Body of pancreas (tissue), 4 donors: ENCODE results near the gene ELOVL6. TPM values are rescaled to one million over a fixed set of nuclear protein-coding genes. Genes with fewer than 3 reads are reported as not detected.
"Not testable (repeated sequence)": the region's sequence is repeated elsewhere in the genome, so short reads cannot be mapped to it uniquely, and the experiment has no call there.

Source experiments
- ATAC-seq: fragments of 150-250 bp; one replicate; pipeline ENCODE4 v1.9.1; 2016
- DNase-seq, 4 donors: peaks; one replicate each; pipeline ENCODE4 v3.0.0-alpha.2; 2019
- H3K27ac ChIP-seq, 4 donors: fragments of 200-600 bp; sonication (generic); 1 replicate in 3 of 4; 2 replicates in 1 of 4; pipeline versions ENCODE4 v1.5.1 to v1.6.1; 2016 to 2019; ENCODE audit warnings: mild to moderate bottlenecking in 1 of 4, mixed read lengths in 1 of 4, moderate library complexity in 1 of 4
- H3K27me3 ChIP-seq, 2 donors: fragments of 200-600 bp; sonication (generic); one replicate each; pipeline ENCODE4 v1.6.0; 2016; ENCODE audit warnings: mild to moderate bottlenecking in 1 of 2
- H3K36me3 ChIP-seq, 2 donors: fragments of 200-600 bp; sonication (generic); replicated peaks in 1 of 2; 2 replicates each; pipeline ENCODE4 v1.5.1; 2016; ENCODE audit warnings: low read depth in 2 of 2; ENCODE audit not compliant: insufficient read depth in 1 of 2
- H3K4me1 ChIP-seq: fragments of 200-600 bp; sonication (generic); one replicate; pipeline ENCODE4 v1.6.0; 2016
- H3K4me3 ChIP-seq, 2 donors: fragments of 200-600 bp; sonication (generic); 1 replicate in 1 of 2; 2 replicates in 1 of 2; pipeline ENCODE4 v1.5.1; 2016 to 2019
- H3K9me3 ChIP-seq, 3 donors: fragments of 200-600 bp; sonication (generic); 1 replicate in 2 of 3; 2 replicates in 1 of 3; pipeline ENCODE4 v1.5.1; 2016
- CTCF ChIP-seq, 7 experiments: fragments of 450-650 bp in 4 of 7; fragments of 200-600 bp in 3 of 7; sonication (generic) in 3 of 7; IDR thresholded peaks; one replicate each; pipeline ENCODE4 v1.5.1; 2016 to 2019; ENCODE audit warnings: antibody characterized with exemption in 7 of 7
- POLR2A ChIP-seq, 3 donors: fragments of 450-650 bp; IDR thresholded peaks; one replicate each; pipeline ENCODE4 v1.6.1; 2016; ENCODE audit warnings: antibody characterized with exemption in 3 of 3, mild to moderate bottlenecking in 2 of 3
- WGBS, 2 donors: methylation state at CpG; one replicate each; pipeline ENCODE4 v1.1.5; 2017; 5-methylcytosine and 5-hydroxymethylcytosine counted together
- intact Hi-C: fragments of 100-400 bp; cut with DNase I; formaldehyde crosslinking; loops from one replicate; pipeline ENCODE4 v1.15.1; 2023
- total RNA-seq, 2 donors: library from RNA; depleted of rRNA; stranded (reverse); fragments of >200 nt; gene quantifications; one replicate each; pipeline ENCODE4 v1.1.0, GENCODE V29; 2016

ELOVL6 gene
- total RNA-seq, 2 donors from 2014 or later, result 0.78 to 0.99 TPM

- H3K36me3 ChIP-seq, result no peaks in the 10 kb centered on the region
- H3K4me1 ChIP-seq, result no peaks in the 10 kb centered on the region
- 100% methylated on average over 3 of the region's 3 CpGs for WGBS, 2 donors
- DNase-seq (no peak), ATAC-seq (no peak)
- H3K4me3 ChIP-seq, result no peak overlapping the region
- no peaks in the 10 kb centered on the region for H3K9me3 ChIP-seq
- H3K27ac ChIP-seq, result no peak overlapping the region
- TF ChIP-seq CTCF (IDR thresholded peaks at IDR 0.05), result no peak
- no peak for TF ChIP-seq POLR2A (IDR thresholded peaks at IDR 0.05)
- intact Hi-C loops, result no loop called here
- no peaks in the 10 kb centered on the region for H3K27me3 ChIP-seq
Observed at GRCh38 chr4:110157580-110157979, 40.8 kb downstream of the ELOVL6 start.

GRCh38 chr4:110157166-110157565 lies 41.2 kb downstream of the ELOVL6 start:
- 68 to 92% methylated on average over 5 of the region's 5 CpGs for whole genome bisulfite sequencing, 2 donors
- ATAC-seq, intact Hi-C loops, H3K9me3 ChIP-seq, H3K27me3 ChIP-seq, H3K36me3 ChIP-seq, H3K4me1 ChIP-seq, H3K27ac ChIP-seq, DNase-seq, H3K4me3 ChIP-seq: not testable (repeated sequence)

- Histone ChIP-seq H3K4me1 (no peaks in the 10 kb centered on the region), H3K4me3 (no peak overlapping the region), H3K27ac (no peak overlapping the region), H3K36me3 (no peaks in the 10 kb centered on the region), H3K27me3 (no peaks in the 10 kb centered on the region), H3K9me3 (no peaks in the 10 kb centered on the region)
- TF ChIP-seq CTCF (IDR thresholded peaks at IDR 0.05) (no peak), POLR2A (IDR thresholded peaks at IDR 0.05) (no peak)
- DNase-seq, result no peak
- ATAC-seq, result no peak
- WGBS, 2 donors, result 83 to 84% methylated on average over 6 of the region's 6 CpGs
- intact Hi-C loops, result no loop called here
Observed at GRCh38 chr4:110156442-110156841, 42.0 kb downstream of the ELOVL6 start.

GRCh38 chr4:110155654-110156053 lies 42.8 kb downstream of the ELOVL6 start:
- no peak for DNase-seq
- TF ChIP-seq POLR2A (IDR thresholded peaks at IDR 0.05), result no peak
- Histone ChIP-seq H3K36me3 (no peaks in the 10 kb centered on the region), H3K9me3 (no peaks in the 10 kb centered on the region), H3K4me1 (no peaks in the 10 kb centered on the region), H3K27ac (no peak overlapping the region), H3K27me3 (no peaks in the 10 kb centered on the region), H3K4me3 (no peak overlapping the region)
- 70 to 78% methylated on average over 4 of the region's 4 CpGs for WGBS, 2 donors
- no peak for ATAC-seq
- intact Hi-C loops, result no loop called here

GRCh38 chr4:110154582-110154981 lies 43.8 kb downstream of the ELOVL6 start:
- no peak overlapping the region for H3K27ac ChIP-seq
- intact Hi-C loops, result no loop called here
- DNase-seq, result no peak
- no peaks in the 10 kb centered on the region for H3K9me3 ChIP-seq
- 68 to 80% methylated on average over 1 of the region's 1 CpG for WGBS, 2 donors
- TF ChIP-seq CTCF (IDR thresholded peaks at IDR 0.05) (no peak), POLR2A (IDR thresholded peaks at IDR 0.05) (no peak)
- no peak for ATAC-seq
- H3K36me3 ChIP-seq, result no peaks in the 10 kb centered on the region
- no peak overlapping the region for H3K4me3 ChIP-seq
- H3K27me3 ChIP-seq, result no peaks in the 10 kb centered on the region
- H3K4me1 ChIP-seq, result no peaks in the 10 kb centered on the region

- TF ChIP-seq POLR2A (IDR thresholded peaks at IDR 0.05) (no peak), CTCF (IDR thresholded peaks at IDR 0.05) (no peak)
- H3K4me1 ChIP-seq, result no peaks in the 10 kb centered on the region
- DNase-seq, result no peak
- 82 to 88% methylated on average over 5 of the region's 5 CpGs for WGBS, 2 donors
- no peaks in the 10 kb centered on the region for H3K9me3 ChIP-seq
- ATAC-seq, result no peak
- no peak overlapping the region for H3K4me3 ChIP-seq
- H3K27me3 ChIP-seq, result no peaks in the 10 kb centered on the region
- H3K27ac ChIP-seq, result no peak overlapping the region
- intact Hi-C loops, result no loop called here
- no peaks in the 10 kb centered on the region for H3K36me3 ChIP-seq
Observed at GRCh38 chr4:110152386-110152785, 46.0 kb downstream of the ELOVL6 start.
